Astrocyte of the cerebellum (primary cell): Measurements from ENCODE around the gene CAMTA1.

Experiments
- DNase-seq: peaks from one replicate; pipeline ENCODE4 v3.0.0-alpha.2; 2011; ENCODE audit warnings: low read depth
- H3K4me3 ChIP-seq: 2 replicates; pipeline ENCODE4 v1.5.1; 2011; ENCODE audit warnings: mild to moderate bottlenecking, low read depth, low read length, moderate library complexity
- in situ Hi-C: cut with HindIII; loops from 2 replicates; pipeline ENCODE4 v1.10.0; 2017; ENCODE audit warnings: low sequenced_read_pairs
- TF ChIP-seq, protein P1 (sequence below): IDR thresholded peaks from 2 replicates; pipeline ENCODE4 v1.5.1; 2012; ENCODE audit warnings: low read length, low read depth, moderate library complexity, mild to moderate bottlenecking; ENCODE audit errors: missing control alignments

CAMTA1 gene

DNA sequence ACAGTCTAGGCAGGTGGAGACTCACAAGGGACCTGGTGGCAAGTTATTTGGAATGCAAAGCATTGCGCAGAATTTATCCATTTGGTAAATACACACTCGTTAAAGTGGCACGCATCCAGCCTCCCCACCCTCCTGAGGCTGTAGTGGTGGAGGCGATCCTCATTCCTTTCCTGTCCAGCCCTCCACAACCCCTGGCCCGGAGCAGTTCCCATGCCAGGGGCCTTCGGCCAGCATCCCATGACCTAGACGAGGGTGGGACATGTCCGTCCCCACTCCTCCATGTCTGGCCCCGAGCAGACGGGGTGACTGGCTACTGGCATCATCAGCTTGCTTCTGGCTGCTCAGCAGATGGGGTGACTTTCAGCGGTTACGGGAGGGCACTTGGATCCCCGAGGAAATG is 704.3 kb downstream of the CAMTA1 start:
- H3K4me3 ChIP-seq, result no peak overlapping the region
- TF ChIP-seq, protein P1, sequence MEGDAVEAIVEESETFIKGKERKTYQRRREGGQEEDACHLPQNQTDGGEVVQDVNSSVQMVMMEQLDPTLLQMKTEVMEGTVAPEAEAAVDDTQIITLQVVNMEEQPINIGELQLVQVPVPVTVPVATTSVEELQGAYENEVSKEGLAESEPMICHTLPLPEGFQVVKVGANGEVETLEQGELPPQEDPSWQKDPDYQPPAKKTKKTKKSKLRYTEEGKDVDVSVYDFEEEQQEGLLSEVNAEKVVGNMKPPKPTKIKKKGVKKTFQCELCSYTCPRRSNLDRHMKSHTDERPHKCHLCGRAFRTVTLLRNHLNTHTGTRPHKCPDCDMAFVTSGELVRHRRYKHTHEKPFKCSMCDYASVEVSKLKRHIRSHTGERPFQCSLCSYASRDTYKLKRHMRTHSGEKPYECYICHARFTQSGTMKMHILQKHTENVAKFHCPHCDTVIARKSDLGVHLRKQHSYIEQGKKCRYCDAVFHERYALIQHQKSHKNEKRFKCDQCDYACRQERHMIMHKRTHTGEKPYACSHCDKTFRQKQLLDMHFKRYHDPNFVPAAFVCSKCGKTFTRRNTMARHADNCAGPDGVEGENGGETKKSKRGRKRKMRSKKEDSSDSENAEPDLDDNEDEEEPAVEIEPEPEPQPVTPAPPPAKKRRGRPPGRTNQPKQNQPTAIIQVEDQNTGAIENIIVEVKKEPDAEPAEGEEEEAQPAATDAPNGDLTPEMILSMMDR, result no peak
- in situ Hi-C loops, result no loop called here
- no peak for DNase-seq

- no peak overlapping the region for H3K4me3 ChIP-seq
- in situ Hi-C loops, result no loop called here
- no peak for DNase-seq
- TF ChIP-seq, protein P1, result no peak
Measured at GRCh38 chr1:7490576-7490975, 705.3 kb downstream of the CAMTA1 start.

- in situ Hi-C loops, result no loop called here
- H3K4me3 ChIP-seq, result no peak overlapping the region
- TF ChIP-seq, protein P1, result no peak
- DNase-seq, result peak; percentile 78
Measured at GRCh38 chr1:7491109-7491817, 706.0 kb downstream of the CAMTA1 start.

- DNase-seq, result no peak
- no peak overlapping the region for H3K4me3 ChIP-seq
- TF ChIP-seq, protein P1, result no peak
- in situ Hi-C loops, result no loop called here
Measured at GRCh38 chr1:7491818-7492173, 706.5 kb downstream of the CAMTA1 start.

GRCh38 chr1:7493711-7494454 is 708.6 kb downstream of the CAMTA1 start:
- no peak for DNase-seq
- TF ChIP-seq, protein P1, result no peak
- in situ Hi-C loops, result no loop called here
- H3K4me3 ChIP-seq, result no peak overlapping the region

- no peak for DNase-seq
- in situ Hi-C loops, result no loop called here
- TF ChIP-seq, protein P1, result no peak
- no peak overlapping the region for H3K4me3 ChIP-seq
Measured at GRCh38 chr1:7495962-7496361, 710.7 kb downstream of the CAMTA1 start.
